Skeletal muscle satellite cell (primary cell): ENCODE measurements around the gene SLC35F3.
"Not testable (repeated sequence)": the region's sequence is repeated elsewhere in the genome, so short reads cannot be mapped to it uniquely, and the experiment has no call there.

Experiments
- H3K27me3 ChIP-seq: 2 replicates; pipeline ENCODE4 v1.7.0; 2013; ENCODE audit warnings: low read length; ENCODE audit not compliant: control insufficient read depth, insufficient read depth
- H3K36me3 ChIP-seq: 2 replicates; pipeline ENCODE4 v1.7.0; 2013; ENCODE audit warnings: mild to moderate bottlenecking, control low read depth, low read length; ENCODE audit not compliant: insufficient read depth
- H3K4me1 ChIP-seq: 2 replicates; pipeline ENCODE4 v1.7.0; 2013; ENCODE audit warnings: low read length; ENCODE audit not compliant: control insufficient read depth, insufficient read depth
- H3K4me2 ChIP-seq: 2 replicates; pipeline ENCODE4 v1.7.0; 2013; ENCODE audit warnings: mild to moderate bottlenecking, low read length
- H3K4me3 ChIP-seq: 2 replicates; pipeline ENCODE4 v1.7.0; 2013; ENCODE audit warnings: low read length
- H3K9ac ChIP-seq: 2 replicates; pipeline ENCODE4 v1.7.0; 2013; ENCODE audit warnings: mild to moderate bottlenecking, low read depth, low read length, moderate library complexity
- H3K9me3 ChIP-seq: replicated peaks from 2 replicates; pipeline ENCODE4 v1.7.0; 2013; ENCODE audit warnings: mild to moderate bottlenecking, control low read depth, low read length

SLC35F3 gene

GRCh38 chr1:234235434-234235881 lies 331.0 kb downstream of the SLC35F3 start:
- no peak overlapping the region for H3K4me2 ChIP-seq

GRCh38 chr1:234237393-234237792 lies 332.9 kb downstream of the SLC35F3 start:
- Histone ChIP-seq H3K9ac (no peak overlapping the region), H3K4me2 (no peak overlapping the region), H3K27me3 (peaks cover 4% of the 10 kb centered on the region), H3K9me3 (no peaks in the 10 kb centered on the region), H3K36me3 (no peaks in the 10 kb centered on the region), H3K4me3 (no peak overlapping the region), H3K4me1 (no peaks in the 10 kb centered on the region)

More at GRCh38 chr1:234235434-234235881, 331.0 kb downstream of the SLC35F3 start:
- no peaks in the 10 kb centered on the region for H3K9me3 ChIP-seq
- no peak overlapping the region for H3K9ac ChIP-seq
- peaks cover 4% of the 10 kb centered on the region for H3K27me3 ChIP-seq
- H3K4me1 ChIP-seq, result no peaks in the 10 kb centered on the region
- no peaks in the 10 kb centered on the region for H3K36me3 ChIP-seq
- H3K4me3 ChIP-seq, result no peak overlapping the region

GRCh38 chr1:234238060-234238459 lies 333.6 kb downstream of the SLC35F3 start:
- no peak overlapping the region for H3K9ac ChIP-seq

GRCh38 chr1:234239515-234239914 lies 335.0 kb downstream of the SLC35F3 start:
- Histone ChIP-seq H3K27me3 (peaks cover 4% of the 10 kb centered on the region), H3K4me3 (no peak overlapping the region), H3K4me2 (no peak overlapping the region), H3K9me3 (no peaks in the 10 kb centered on the region), H3K36me3 (no peaks in the 10 kb centered on the region), H3K9ac (no peak overlapping the region), H3K4me1 (no peaks in the 10 kb centered on the region)

More at GRCh38 chr1:234238060-234238459, 333.6 kb downstream of the SLC35F3 start:
- Histone ChIP-seq H3K27me3 (peaks cover 4% of the 10 kb centered on the region), H3K4me2 (no peak overlapping the region), H3K4me3 (no peak overlapping the region), H3K9me3 (no peaks in the 10 kb centered on the region), H3K4me1 (no peaks in the 10 kb centered on the region), H3K36me3 (no peaks in the 10 kb centered on the region)

GRCh38 chr1:234239936-234240335 lies 335.5 kb downstream of the SLC35F3 start:
- peaks cover 4% of the 10 kb centered on the region for H3K27me3 ChIP-seq
- H3K4me1 ChIP-seq, result no peaks in the 10 kb centered on the region
- H3K9me3 ChIP-seq, result no peaks in the 10 kb centered on the region
- H3K36me3 ChIP-seq, result no peaks in the 10 kb centered on the region
- H3K4me2 ChIP-seq, result no peak overlapping the region
- no peak overlapping the region for H3K9ac ChIP-seq
- no peak overlapping the region for H3K4me3 ChIP-seq

GRCh38 chr1:234240680-234241079 lies 336.2 kb downstream of the SLC35F3 start:
- no peaks in the 10 kb centered on the region for H3K4me1 ChIP-seq
- H3K36me3 ChIP-seq, result no peaks in the 10 kb centered on the region
- no peaks in the 10 kb centered on the region for H3K9me3 ChIP-seq

GRCh38 chr1:234241941-234242490 lies 337.5 kb downstream of the SLC35F3 start:
- no peaks in the 10 kb centered on the region for H3K9me3 ChIP-seq
- H3K4me1 ChIP-seq, result no peaks in the 10 kb centered on the region
- no peak overlapping the region for H3K4me3 ChIP-seq
- H3K36me3 ChIP-seq, result no peaks in the 10 kb centered on the region
- peaks cover 2% of the 10 kb centered on the region for H3K27me3 ChIP-seq
- no peak overlapping the region for H3K9ac ChIP-seq
- no peak overlapping the region for H3K4me2 ChIP-seq

More at GRCh38 chr1:234240680-234241079, 336.2 kb downstream of the SLC35F3 start:
- peaks cover 4% of the 10 kb centered on the region for H3K27me3 ChIP-seq
- no peak overlapping the region for H3K4me2 ChIP-seq
- no peak overlapping the region for H3K9ac ChIP-seq
- H3K4me3 ChIP-seq, result no peak overlapping the region

- H3K4me3 ChIP-seq, result no peak overlapping the region
- H3K4me1 ChIP-seq, result no peaks in the 10 kb centered on the region
- peaks cover 2% of the 10 kb centered on the region for H3K27me3 ChIP-seq
- no peak overlapping the region for H3K4me2 ChIP-seq
- no peak overlapping the region for H3K9ac ChIP-seq
- no peaks in the 10 kb centered on the region for H3K36me3 ChIP-seq
- H3K9me3 ChIP-seq, result no peaks in the 10 kb centered on the region
Observed at GRCh38 chr1:234243521-234244260, 339.2 kb downstream of the SLC35F3 start.

GRCh38 chr1:234244482-234244881 lies 340.0 kb downstream of the SLC35F3 start:
- H3K36me3 ChIP-seq, result no peaks in the 10 kb centered on the region
- peaks cover 2% of the 10 kb centered on the region for H3K27me3 ChIP-seq
- no peaks in the 10 kb centered on the region for H3K9me3 ChIP-seq
- no peak overlapping the region for H3K4me3 ChIP-seq
- H3K4me1 ChIP-seq, result no peaks in the 10 kb centered on the region
- no peak overlapping the region for H3K9ac ChIP-seq
- no peak overlapping the region for H3K4me2 ChIP-seq

GRCh38 chr1:234246638-234247116 lies 342.2 kb downstream of the SLC35F3 start:
- Histone ChIP-seq H3K9me3 (no peaks in the 10 kb centered on the region), H3K27me3 (peaks cover 2% of the 10 kb centered on the region), H3K9ac (no peak overlapping the region), H3K36me3 (no peaks in the 10 kb centered on the region), H3K4me3 (no peak overlapping the region), H3K4me2 (no peak overlapping the region), H3K4me1 (no peaks in the 10 kb centered on the region)

- H3K4me3 ChIP-seq, H3K4me1 ChIP-seq, H3K4me2 ChIP-seq, H3K9me3 ChIP-seq, H3K27me3 ChIP-seq, H3K36me3 ChIP-seq, H3K9ac ChIP-seq: not testable (repeated sequence)
Observed at GRCh38 chr1:234247746-234248145, 343.3 kb downstream of the SLC35F3 start.

GRCh38 chr1:234250747-234251146 lies 346.3 kb downstream of the SLC35F3 start:
- Histone ChIP-seq H3K36me3 (no peaks in the 10 kb centered on the region), H3K4me1 (no peaks in the 10 kb centered on the region), H3K4me2 (no peak overlapping the region), H3K4me3 (no peak overlapping the region), H3K9ac (no peak overlapping the region), H3K27me3 (peaks cover 2% of the 10 kb centered on the region), H3K9me3 (no peaks in the 10 kb centered on the region)
